ENCODE measurements around the gene LRRC7. TPM values are rescaled to one million over a fixed set of nuclear protein-coding genes. Genes with fewer than 3 reads are reported as not detected.

LRRC7 gene
- total and polyA plus RNA-seq, 12 donors: under 0.01 to 3.4 (median 0.32) TPM; not detected in 3

- Histone ChIP-seq H3K4me3 (no peak overlapping the region), H3K27ac (no peak overlapping the region), H3K27me3 (no peaks in the 10 kb centered on the region), H3K9me3 (replicated peaks in 1 of 3) (no peaks in the 10 kb centered on the region), H3K36me3 (replicated peaks in 1 of 2) (no peaks in the 10 kb centered on the region), H3K4me1 (replicated peaks in 1 of 2) (no peaks in the 10 kb centered on the region)
- intact Hi-C loops (cut with DNase I): no loop called here
- TF ChIP-seq CTCF (IDR thresholded peaks at IDR 0.05): no peak
- no peak for TF ChIP-seq POLR2A (IDR thresholded peaks at IDR 0.05)
- WGBS, 4 donors: 65 to 82% (median 67%) methylated on average over 1 of the region's 1 CpG
- no peak for DNase-seq
Observed at GRCh38 chr1:69533343-69533742, 34.4 kb upstream of the LRRC7 start.

DNA sequence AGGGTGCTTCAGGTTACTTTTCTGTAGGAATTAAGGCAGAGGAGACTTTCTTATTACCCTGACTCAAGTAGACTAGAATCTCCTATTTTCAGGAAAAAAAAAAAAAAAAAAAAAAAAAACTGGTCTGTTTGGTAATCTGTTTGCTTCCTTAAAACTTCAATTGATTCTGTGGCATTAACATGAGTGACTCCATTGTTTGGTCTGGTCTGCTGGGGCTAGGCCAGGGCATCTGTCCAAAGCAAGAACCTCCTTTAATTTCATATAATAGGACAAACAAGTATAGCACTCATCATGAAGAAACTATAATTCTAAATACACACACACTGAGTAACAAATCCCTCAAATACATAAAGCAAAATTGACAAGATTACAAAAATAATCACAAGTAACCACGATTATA lies 32.9 kb upstream of the LRRC7 start:
- Histone ChIP-seq H3K27ac (no peak overlapping the region), H3K9me3 (replicated peaks in 1 of 3) (no peaks in the 10 kb centered on the region), H3K36me3 (replicated peaks in 1 of 2) (no peaks in the 10 kb centered on the region), H3K4me3 (no peak overlapping the region), H3K27me3 (no peaks in the 10 kb centered on the region), H3K4me1 (replicated peaks in 1 of 2) (no peaks in the 10 kb centered on the region)
- no peak for DNase-seq
- WGBS, 4 donors: 53 to 85% (median 70%) methylated on average over 1 of the region's 1 CpG
- intact Hi-C loops (cut with DNase I): no loop called here
- TF ChIP-seq CTCF (IDR thresholded peaks at IDR 0.05) (no peak), POLR2A (IDR thresholded peaks at IDR 0.05) (no peak)

- no peaks in the 10 kb centered on the region for H3K4me1 ChIP-seq (replicated peaks in 1 of 2)
- H3K27ac ChIP-seq: no peak overlapping the region
- TF ChIP-seq POLR2A (IDR thresholded peaks at IDR 0.05): no peak
- TF ChIP-seq CTCF (IDR thresholded peaks at IDR 0.05): no peak
- intact Hi-C loops (cut with DNase I): no loop called here
- H3K36me3 ChIP-seq (replicated peaks in 1 of 2): no peaks in the 10 kb centered on the region
- DNase-seq: no peak
- 49 to 65% (median 58%) methylated on average over 3 of the region's 3 CpGs for WGBS, 4 donors
- H3K4me3 ChIP-seq: no peak overlapping the region
- H3K27me3 ChIP-seq: no peaks in the 10 kb centered on the region
- H3K9me3 ChIP-seq (replicated peaks in 1 of 3): no peaks in the 10 kb centered on the region
Observed at GRCh38 chr1:69535490-69535889, 32.2 kb upstream of the LRRC7 start.

DNA sequence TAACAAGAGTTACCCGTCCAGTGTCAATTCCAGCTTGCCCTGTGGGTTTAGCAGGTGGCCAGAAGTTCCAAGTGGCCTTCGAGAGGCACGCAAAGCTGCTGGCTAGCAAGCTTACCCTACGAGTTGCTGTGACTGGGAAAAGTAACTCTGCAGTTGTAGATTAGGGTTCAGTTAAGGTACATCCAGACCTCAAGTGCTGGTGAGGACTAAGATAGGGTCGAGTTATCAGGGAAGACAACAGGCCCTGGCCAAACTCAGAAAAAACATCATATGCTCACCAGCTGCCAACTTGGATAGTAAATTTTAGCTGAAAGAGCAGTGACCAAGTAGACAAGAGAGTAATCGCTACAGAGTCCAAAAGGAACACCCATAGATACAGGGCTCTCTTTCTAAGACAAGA lies 27.7 kb upstream of the LRRC7 start:
- no peak for DNase-seq
- Histone ChIP-seq H3K27me3 (no peaks in the 10 kb centered on the region), H3K27ac (no peak overlapping the region), H3K36me3 (replicated peaks in 1 of 2) (no peaks in the 10 kb centered on the region), H3K4me1 (replicated peaks in 1 of 2) (no peaks in the 10 kb centered on the region), H3K4me3 (no peak overlapping the region), H3K9me3 (replicated peaks in 1 of 3) (no peaks in the 10 kb centered on the region)
- WGBS, 4 donors: 62 to 77% (median 68%) methylated on average over 6 of the region's 6 CpGs
- TF ChIP-seq POLR2A (IDR thresholded peaks at IDR 0.05): no peak
- TF ChIP-seq CTCF (IDR thresholded peaks at IDR 0.05): no peak
- intact Hi-C loops (cut with DNase I): no loop called here
